GM12865 (cell line): ENCODE results near the gene USP36.
A peak's percentile ranks its signal among the peaks of the same experiment; 100 is the strongest.

Source experiments
- DNase-seq: peaks from one replicate; pipeline ENCODE4 v3.0.0; 2010; ENCODE audit warnings: low read depth
- H3K4me3 ChIP-seq: 2 replicates; pipeline ENCODE4 v1.5.1; 2011; ENCODE audit warnings: mild to moderate bottlenecking, low read depth, low read length, control low read depth
- TF ChIP-seq, protein P1 (sequence below): IDR thresholded peaks from 2 replicates; pipeline ENCODE4 v1.5.1; 2011; ENCODE audit warnings: low read length, control low read depth, low read depth, inconsistent platforms; ENCODE audit not compliant: insufficient read depth; ENCODE audit errors: missing control alignments

USP36 gene

DNA sequence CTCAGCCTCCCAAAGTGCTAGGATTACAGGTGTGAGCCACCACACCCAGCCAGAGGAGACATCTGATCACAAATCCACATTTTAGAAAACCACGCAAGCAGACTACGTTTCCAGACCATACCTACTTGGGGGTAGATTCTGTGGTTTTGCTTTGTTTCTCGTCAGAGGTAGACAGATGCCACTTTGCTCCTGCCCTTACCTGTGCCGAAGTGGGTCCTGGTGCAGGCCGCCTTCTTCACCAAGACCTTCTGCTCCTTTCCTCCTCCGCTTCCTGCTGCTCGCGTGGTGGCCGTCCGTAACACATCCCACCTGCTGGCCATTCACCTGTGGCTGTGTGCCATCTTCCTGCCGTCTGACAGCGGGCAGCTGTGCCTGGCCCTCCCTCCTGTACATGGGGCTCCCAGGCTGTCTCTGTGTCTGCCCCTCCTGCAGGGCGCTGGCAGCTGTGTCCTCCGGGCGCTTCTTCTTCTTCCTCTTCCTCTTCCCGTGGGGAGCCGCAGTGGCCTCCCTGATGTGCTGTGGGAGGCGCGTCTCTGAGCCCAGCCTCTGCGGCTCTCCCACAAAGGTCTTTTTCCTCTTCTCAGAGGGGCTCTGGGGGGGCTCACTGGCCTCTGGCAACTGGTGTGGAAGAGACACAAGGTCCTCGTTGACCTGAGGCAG lies 37.3 kb downstream of the USP36 start:
- H3K4me3 ChIP-seq, result no peak overlapping the region
- DNase-seq, result no peak
- TF ChIP-seq, protein P1, sequence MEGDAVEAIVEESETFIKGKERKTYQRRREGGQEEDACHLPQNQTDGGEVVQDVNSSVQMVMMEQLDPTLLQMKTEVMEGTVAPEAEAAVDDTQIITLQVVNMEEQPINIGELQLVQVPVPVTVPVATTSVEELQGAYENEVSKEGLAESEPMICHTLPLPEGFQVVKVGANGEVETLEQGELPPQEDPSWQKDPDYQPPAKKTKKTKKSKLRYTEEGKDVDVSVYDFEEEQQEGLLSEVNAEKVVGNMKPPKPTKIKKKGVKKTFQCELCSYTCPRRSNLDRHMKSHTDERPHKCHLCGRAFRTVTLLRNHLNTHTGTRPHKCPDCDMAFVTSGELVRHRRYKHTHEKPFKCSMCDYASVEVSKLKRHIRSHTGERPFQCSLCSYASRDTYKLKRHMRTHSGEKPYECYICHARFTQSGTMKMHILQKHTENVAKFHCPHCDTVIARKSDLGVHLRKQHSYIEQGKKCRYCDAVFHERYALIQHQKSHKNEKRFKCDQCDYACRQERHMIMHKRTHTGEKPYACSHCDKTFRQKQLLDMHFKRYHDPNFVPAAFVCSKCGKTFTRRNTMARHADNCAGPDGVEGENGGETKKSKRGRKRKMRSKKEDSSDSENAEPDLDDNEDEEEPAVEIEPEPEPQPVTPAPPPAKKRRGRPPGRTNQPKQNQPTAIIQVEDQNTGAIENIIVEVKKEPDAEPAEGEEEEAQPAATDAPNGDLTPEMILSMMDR, result no peak

DNA sequence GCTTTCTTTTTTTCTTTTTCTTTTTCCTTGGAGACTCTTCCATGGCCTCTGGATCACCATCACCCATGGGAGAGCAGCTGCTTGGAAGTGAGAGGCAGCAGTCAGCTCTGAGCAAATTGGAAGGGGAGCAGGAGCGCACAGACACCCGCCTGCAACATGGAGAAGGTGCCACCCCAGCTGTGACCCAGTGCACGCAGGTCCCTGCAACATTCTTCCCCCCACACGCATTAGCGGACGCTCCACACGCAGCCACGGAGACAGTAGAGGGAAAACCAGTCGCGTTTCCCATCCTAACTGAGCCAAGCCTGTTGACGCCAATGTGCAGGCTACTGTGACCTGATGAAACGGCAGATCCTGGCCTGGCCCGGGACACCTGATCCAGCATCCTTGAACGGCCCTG lies 38.2 kb downstream of the USP36 start:
- DNase-seq, result no peak
- no peak overlapping the region for H3K4me3 ChIP-seq
- TF ChIP-seq, protein P1, result no peak

GRCh38 chr17:78802008-78802407 lies 38.6 kb downstream of the USP36 start:
- no peak for DNase-seq
- TF ChIP-seq, protein P1, result no peak

DNA sequence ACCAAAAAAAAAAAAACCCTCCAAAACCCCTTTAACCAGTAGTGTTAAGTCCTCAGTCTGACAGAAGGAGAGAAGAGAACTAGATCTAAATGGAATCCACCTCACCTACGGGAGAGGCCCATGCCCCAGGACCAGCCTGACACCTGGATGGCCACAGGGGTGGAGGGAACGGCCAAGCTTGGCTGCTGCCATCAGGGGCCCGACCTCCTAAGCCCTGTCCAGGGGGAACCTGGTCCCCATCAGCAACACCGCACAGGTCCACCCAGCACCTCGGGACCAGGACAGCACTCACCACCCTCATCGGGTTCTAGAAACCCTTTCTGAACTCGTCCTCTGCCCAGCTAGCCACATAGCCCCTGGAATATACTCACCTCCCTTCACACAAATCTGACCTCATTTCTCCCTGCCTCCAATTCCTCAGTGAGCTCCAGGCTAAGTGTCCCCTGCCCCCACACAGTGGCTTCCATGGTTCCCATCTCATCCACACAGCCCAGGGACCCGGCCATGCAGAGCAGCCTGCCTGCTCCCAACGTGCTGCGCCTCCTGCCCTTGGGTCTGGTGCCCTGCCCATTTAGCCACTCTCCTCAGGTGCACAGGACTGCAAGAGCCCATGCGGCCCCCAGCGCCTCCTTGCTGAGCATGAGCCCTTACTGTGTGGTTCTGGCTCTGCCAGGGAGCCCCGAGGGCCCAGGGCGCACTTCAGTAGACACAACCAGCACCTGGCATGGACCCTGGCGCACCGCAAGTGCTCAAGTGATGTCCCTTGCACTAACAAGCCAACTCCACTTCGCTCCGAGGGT lies 40.3 kb downstream of the USP36 start:
- no peak overlapping the region for H3K4me3 ChIP-seq
- no peak for DNase-seq
- TF ChIP-seq, protein P1, result no peak

More at GRCh38 chr17:78802008-78802407, 38.6 kb downstream of the USP36 start:
- no peak overlapping the region for H3K4me3 ChIP-seq

GRCh38 chr17:78798695-78799559 lies 41.7 kb downstream of the USP36 start:
- TF ChIP-seq, protein P1, result peak; percentile 38
- no peak overlapping the region for H3K4me3 ChIP-seq
- peak; percentile 52 for DNase-seq

GRCh38 chr17:78797691-78798585 lies 42.7 kb downstream of the USP36 start:
- no peak for DNase-seq
- H3K4me3 ChIP-seq, result no peak overlapping the region
- TF ChIP-seq, protein P1, result no peak
